HG03575 (cell line): Measurements from ENCODE around the gene ZNF22.
"Not testable (repeated sequence)": the region's sequence is repeated elsewhere in the genome, so short reads cannot be mapped to it uniquely, and the experiment has no call there.

Source experiments
- ATAC-seq: cut with Tn5 transposase; IDR thresholded peaks from one replicate; pipeline ENCODE4 v1.9.1; 2021; ENCODE audit not compliant: unreplicated experiment, insufficient number of reproducible peaks, low FRiP score; ENCODE audit errors: extremely low read depth

ZNF22 gene

GRCh38 chr10:45001381-45002148 is 842 bp downstream of the ZNF22 start:
- peak; percentile 39 for ATAC-seq

- ATAC-seq = no peak
Observed at GRCh38 chr10:45003432-45004000, 2.8 kb downstream of the ZNF22 start.

- no peak for ATAC-seq
Observed at GRCh38 chr10:45004661-45005060, 3.9 kb downstream of the ZNF22 start.

GRCh38 chr10:45005284-45005683 is 4.6 kb downstream of the ZNF22 start:
- no peak for ATAC-seq

GRCh38 chr10:45006276-45007030 is 5.7 kb downstream of the ZNF22 start:
- no peak for ATAC-seq

GRCh38 chr10:45008524-45009161 is 7.9 kb downstream of the ZNF22 start:
- ATAC-seq = peak; percentile 92

- ATAC-seq = not testable (repeated sequence)
Observed at GRCh38 chr10:45014557-45014956, 13.8 kb downstream of the ZNF22 start.

GRCh38 chr10:45015590-45015989 is 14.9 kb downstream of the ZNF22 start:
- ATAC-seq = no peak

- no peak for ATAC-seq
Observed at GRCh38 chr10:45023426-45023825, 22.7 kb downstream of the ZNF22 start.

- no peak for ATAC-seq
Observed at GRCh38 chr10:45034301-45034700, 33.6 kb downstream of the ZNF22 start.

GRCh38 chr10:45035673-45036072 is 35.0 kb downstream of the ZNF22 start:
- no peak for ATAC-seq

- no peak for ATAC-seq
Observed at GRCh38 chr10:45040921-45041542, 40.3 kb downstream of the ZNF22 start.

- no peak for ATAC-seq
Observed at GRCh38 chr10:45044290-45044689, 43.6 kb downstream of the ZNF22 start.

GRCh38 chr10:45050551-45051235 is 50.0 kb downstream of the ZNF22 start:
- no peak for ATAC-seq

- ATAC-seq = no peak
Observed at GRCh38 chr10:45052700-45053099, 52.0 kb downstream of the ZNF22 start.

GRCh38 chr10:45053569-45054100 is 52.9 kb downstream of the ZNF22 start:
- ATAC-seq = no peak
